ENCODE data around the gene ZNF219. TPM values are rescaled to one million over a fixed set of nuclear protein-coding genes. Genes with fewer than 3 reads are reported as not detected.

The ZNF219 gene
- total and polyA plus RNA-seq, 2 of the 13 experiments (the other 11 are each of a cell fraction or from before 2014, with no cell fraction given) = 34.5 to 36.6 TPM

DNA sequence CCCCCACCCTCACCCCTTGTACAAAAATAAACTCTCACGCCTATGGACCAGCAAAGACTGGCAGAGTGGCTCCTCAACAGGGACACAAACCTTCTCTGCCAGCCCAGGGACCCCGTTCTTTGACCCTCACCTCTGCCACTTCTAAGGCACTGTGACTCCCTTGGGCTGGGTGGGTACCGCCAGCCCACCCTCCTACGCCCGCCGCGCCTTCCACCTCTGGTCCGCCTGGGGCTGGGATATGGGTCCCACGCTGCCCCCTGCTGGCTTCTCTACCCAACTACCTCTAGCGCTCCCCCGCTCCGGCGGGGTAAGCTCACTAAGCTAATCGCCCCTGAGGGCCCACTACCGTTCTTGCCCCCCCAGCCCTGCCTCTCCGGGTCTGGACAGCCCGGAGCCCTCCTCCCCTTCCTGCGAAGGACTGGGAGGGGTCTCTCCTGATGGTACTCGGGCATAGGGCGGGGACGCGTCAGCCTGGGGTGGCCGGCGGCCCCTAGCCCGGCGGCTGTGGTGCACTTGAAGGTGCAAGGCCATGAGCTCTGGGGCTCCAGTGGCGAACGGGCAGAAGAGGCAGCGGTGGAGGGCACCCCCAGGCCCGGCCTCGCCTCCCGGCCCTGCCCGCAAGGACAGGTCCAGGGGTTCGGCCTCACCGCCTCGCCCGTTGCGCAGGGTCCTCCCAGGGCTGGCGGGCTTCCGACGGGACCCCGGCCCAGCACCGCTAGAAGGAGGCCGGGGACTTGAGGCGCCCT lies 8.1 kb downstream of the ZNF219 start (continued):
- TF ChIP-seq, protein P1, sequence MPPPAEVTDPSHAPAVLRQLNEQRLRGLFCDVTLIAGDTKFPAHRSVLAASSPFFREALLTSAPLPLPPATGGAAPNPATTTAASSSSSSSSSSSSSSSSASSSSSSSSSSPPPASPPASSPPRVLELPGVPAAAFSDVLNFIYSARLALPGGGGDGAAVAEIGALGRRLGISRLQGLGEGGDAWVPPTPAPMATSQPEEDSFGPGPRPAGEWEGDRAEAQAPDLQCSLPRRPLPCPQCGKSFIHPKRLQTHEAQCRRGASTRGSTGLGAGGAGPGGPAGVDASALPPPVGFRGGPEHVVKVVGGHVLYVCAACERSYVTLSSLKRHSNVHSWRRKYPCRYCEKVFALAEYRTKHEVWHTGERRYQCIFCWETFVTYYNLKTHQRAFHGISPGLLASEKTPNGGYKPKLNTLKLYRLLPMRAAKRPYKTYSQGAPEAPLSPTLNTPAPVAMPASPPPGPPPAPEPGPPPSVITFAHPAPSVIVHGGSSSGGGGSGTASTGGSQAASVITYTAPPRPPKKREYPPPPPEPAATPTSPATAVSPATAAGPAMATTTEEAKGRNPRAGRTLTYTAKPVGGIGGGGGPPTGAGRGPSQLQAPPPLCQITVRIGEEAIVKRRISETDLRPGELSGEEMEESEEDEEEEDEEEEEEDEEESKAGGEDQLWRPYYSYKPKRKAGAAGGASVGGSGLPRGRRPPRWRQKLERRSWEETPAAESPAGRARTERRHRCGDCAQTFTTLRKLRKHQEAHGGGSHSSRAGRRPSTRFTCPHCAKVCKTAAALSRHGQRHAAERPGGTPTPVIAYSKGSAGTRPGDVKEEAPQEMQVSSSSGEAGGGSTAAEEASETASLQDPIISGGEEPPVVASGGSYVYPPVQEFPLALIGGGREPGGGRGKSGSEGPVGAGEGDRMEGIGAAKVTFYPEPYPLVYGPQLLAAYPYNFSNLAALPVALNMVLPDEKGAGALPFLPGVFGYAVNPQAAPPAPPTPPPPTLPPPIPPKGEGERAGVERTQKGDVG (CRISPR knock-in tag; IDR thresholded peaks at IDR 0.05; ENCODE audit: borderline replicate concordance) = peak; percentile 95; the same call in 1 of the 2 replicates
- TF ChIP-seq NKX3-1 (CRISPR knock-in tag; IDR thresholded peaks at IDR 0.05) (no peak), MLLT10 (CRISPR knock-in tag; IDR thresholded peaks at IDR 0.05) (no peak), SIN3B (IDR thresholded peaks at IDR 0.05; ENCODE audit: low read length) (no peak), SNAPC2 (CRISPR knock-in tag; IDR thresholded peaks at IDR 0.05) (no peak), ZNF383 (CRISPR knock-in tag; IDR thresholded peaks at IDR 0.05; ENCODE audit: borderline replicate concordance) (no peak), MAX (IDR thresholded peaks at IDR 0.05) (no peak), MYPOP (CRISPR knock-in tag; IDR thresholded peaks at IDR 0.05) (no peak), DRAP1 (CRISPR knock-in tag; IDR thresholded peaks at IDR 0.05) (no peak), ZNF572 (CRISPR knock-in tag; IDR thresholded peaks at IDR 0.05) (no peak), ZNF589 (CRISPR knock-in tag; conservative IDR thresholded peaks at IDR 0.05) (0 out of 2 replicates have a peak, but pooled peaks have one; percentile 38)
- TF ChIP-seq, protein P2, sequence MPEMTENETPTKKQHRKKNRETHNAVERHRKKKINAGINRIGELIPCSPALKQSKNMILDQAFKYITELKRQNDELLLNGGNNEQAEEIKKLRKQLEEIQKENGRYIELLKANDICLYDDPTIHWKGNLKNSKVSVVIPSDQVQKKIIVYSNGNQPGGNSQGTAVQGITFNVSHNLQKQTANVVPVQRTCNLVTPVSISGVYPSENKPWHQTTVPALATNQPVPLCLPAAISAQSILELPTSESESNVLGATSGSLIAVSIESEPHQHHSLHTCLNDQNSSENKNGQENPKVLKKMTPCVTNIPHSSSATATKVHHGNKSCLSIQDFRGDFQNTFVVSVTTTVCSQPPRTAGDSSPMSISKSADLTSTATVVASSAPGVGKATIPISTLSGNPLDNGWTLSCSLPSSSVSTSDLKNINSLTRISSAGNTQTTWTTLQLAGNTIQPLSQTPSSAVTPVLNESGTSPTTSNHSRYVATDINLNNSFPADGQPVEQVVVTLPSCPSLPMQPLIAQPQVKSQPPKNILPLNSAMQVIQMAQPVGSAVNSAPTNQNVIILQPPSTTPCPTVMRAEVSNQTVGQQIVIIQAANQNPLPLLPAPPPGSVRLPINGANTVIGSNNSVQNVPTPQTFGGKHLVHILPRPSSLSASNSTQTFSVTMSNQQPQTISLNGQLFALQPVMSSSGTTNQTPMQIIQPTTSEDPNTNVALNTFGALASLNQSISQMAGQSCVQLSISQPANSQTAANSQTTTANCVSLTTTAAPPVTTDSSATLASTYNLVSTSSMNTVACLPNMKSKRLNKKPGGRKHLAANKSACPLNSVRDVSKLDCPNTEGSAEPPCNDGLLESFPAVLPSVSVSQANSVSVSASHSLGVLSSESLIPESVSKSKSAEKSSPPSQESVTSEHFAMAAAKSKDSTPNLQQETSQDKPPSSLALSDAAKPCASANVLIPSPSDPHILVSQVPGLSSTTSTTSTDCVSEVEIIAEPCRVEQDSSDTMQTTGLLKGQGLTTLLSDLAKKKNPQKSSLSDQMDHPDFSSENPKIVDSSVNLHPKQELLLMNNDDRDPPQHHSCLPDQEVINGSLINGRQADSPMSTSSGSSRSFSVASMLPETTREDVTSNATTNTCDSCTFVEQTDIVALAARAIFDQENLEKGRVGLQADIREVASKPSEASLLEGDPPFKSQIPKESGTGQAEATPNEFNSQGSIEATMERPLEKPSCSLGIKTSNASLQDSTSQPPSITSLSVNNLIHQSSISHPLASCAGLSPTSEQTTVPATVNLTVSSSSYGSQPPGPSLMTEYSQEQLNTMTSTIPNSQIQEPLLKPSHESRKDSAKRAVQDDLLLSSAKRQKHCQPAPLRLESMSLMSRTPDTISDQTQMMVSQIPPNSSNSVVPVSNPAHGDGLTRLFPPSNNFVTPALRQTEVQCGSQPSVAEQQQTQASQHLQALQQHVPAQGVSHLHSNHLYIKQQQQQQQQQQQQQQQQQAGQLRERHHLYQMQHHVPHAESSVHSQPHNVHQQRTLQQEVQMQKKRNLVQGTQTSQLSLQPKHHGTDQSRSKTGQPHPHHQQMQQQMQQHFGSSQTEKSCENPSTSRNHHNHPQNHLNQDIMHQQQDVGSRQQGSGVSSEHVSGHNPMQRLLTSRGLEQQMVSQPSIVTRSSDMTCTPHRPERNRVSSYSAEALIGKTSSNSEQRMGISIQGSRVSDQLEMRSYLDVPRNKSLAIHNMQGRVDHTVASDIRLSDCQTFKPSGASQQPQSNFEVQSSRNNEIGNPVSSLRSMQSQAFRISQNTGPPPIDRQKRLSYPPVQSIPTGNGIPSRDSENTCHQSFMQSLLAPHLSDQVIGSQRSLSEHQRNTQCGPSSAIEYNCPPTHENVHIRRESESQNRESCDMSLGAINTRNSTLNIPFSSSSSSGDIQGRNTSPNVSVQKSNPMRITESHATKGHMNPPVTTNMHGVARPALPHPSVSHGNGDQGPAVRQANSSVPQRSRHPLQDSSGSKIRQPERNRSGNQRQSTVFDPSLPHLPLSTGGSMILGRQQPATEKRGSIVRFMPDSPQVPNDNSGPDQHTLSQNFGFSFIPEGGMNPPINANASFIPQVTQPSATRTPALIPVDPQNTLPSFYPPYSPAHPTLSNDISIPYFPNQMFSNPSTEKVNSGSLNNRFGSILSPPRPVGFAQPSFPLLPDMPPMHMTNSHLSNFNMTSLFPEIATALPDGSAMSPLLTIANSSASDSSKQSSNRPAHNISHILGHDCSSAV (CRISPR knock-in tag; IDR thresholded peaks at IDR 0.05; ENCODE audit: borderline replicate concordance) = no peak
- TF ChIP-seq, protein P3, sequence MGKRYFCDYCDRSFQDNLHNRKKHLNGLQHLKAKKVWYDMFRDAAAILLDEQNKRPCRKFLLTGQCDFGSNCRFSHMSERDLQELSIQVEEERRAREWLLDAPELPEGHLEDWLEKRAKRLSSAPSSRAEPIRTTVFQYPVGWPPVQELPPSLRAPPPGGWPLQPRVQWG (CRISPR knock-in tag; IDR thresholded peaks at IDR 0.05; ENCODE audit: borderline replicate concordance, low read depth) = no peak

All from HepG2 (cell line).